Adrenal gland (tissue), 12 donors: Measurements from ENCODE around the gene KRTAP27-1. TPM values are rescaled to one million over a fixed set of nuclear protein-coding genes. Genes with fewer than 3 reads are reported as not detected.

Source experiments
- DNase-seq, 7 donors: peaks; one replicate each; pipeline ENCODE4 v3.0.0-alpha.2; 2019 to 2020
- H3K27ac ChIP-seq, 5 donors: fragments of 200-600 bp; sonication (generic) in 4 of 5; 1 replicate in 3 of 5; 2 replicates in 2 of 5; pipeline versions ENCODE4 v1.5.1 to v1.8.0; 2016 to 2020; ENCODE audit warnings: mild to moderate bottlenecking in 1 of 5
- H3K27me3 ChIP-seq: fragments of 200-600 bp; 2 replicates; pipeline ENCODE4 v1.8.0; 2021
- H3K36me3 ChIP-seq, 2 donors: fragments of 200-600 bp; replicated peaks in 1 of 2; 1 replicate in 1 of 2; 2 replicates in 1 of 2; pipeline versions ENCODE4 v1.5.1 to v1.8.0; 2018 to 2022
- H3K4me1 ChIP-seq, 2 donors: fragments of 200-600 bp; replicated peaks in 1 of 2; 1 replicate in 1 of 2; 2 replicates in 1 of 2; pipeline versions ENCODE4 v1.5.1 to v1.8.0; 2018 to 2021
- H3K4me3 ChIP-seq, 4 donors: fragments of 200-600 bp; sonication (generic) in 3 of 4; one replicate each; pipeline ENCODE4 v1.5.1; 2016 to 2018
- H3K9me3 ChIP-seq, 3 donors: fragments of 200-600 bp; sonication (generic) in 1 of 3; replicated peaks in 1 of 3; 1 replicate in 2 of 3; 2 replicates in 1 of 3; pipeline versions ENCODE4 v1.5.1 to v1.8.0; 2016 to 2021
- POLR2A ChIP-seq, 2 donors: fragments of 450-650 bp; IDR thresholded peaks; one replicate each; pipeline ENCODE4 v1.6.1; 2017; ENCODE audit warnings: antibody characterized with exemption in 2 of 2, mild to moderate bottlenecking in 2 of 2, moderate library complexity in 1 of 2
- WGBS, 4 donors: extraction: QIAGEN DNeasy Blood & Tissue Kit in 2 of 4; methylation state at CpG; one replicate each; pipeline versions ENCODE4 v1.1.5 to v1.1.7; 2013 to 2017; 5-methylcytosine and 5-hydroxymethylcytosine counted together
- intact Hi-C, 2 donors: fragments of 100-400 bp; cut with DNase I; formaldehyde crosslinking; loops; one replicate each; pipeline versions ENCODE4 v1.14.1 to v1.15.0; 2022 to 2023
- polyA plus RNA-seq, 3 donors: library from polyadenylated mRNA; stranded (reverse); fragments of 200-250 nt in 2 of 3; fragments of 350-450 nt in 1 of 3; fragmentation: Illumina TruSeq in 1 of 3; extraction: RNeasy Lipid Tissue Mini Kit (QIAGEN cat#74804) in 1 of 3; gene quantifications; one replicate each; pipeline ENCODE4 v1.2.3, GENCODE V29; 2013 to 2014
- total RNA-seq, 9 donors: library from RNA; depleted of rRNA in 4 of 9; stranded (reverse); fragments of >200 nt in 4 of 9; fragments of 120-200 nt in 1 of 9; fragmentation: NEBNext Ultra II Directional in 1 of 9; extraction: Animal tissue kit (Norgen Biotek cat#: 25700) in 1 of 9; gene quantifications; one replicate each; pipeline versions ENCODE4 v1.1.0 to v1.2.4, GENCODE V29; 2013 to 2023
- TF ChIP-seq, protein P1 (sequence below), 6 experiments: fragments of 450-650 bp in 4 of 6; fragments of 200-600 bp in 2 of 6; sonication (generic) in 1 of 6; IDR thresholded peaks; 1 replicate in 5 of 6; 2 replicates in 1 of 6; pipeline versions ENCODE4 v1.5.1 to v1.8.0; 2016 to 2021; ENCODE audit warnings: antibody characterized with exemption in 6 of 6, mild to moderate bottlenecking in 2 of 6, moderate library complexity in 1 of 6
- donor health status: healthy with polysubstance abuse.
- donor health status: Bipolar disorder and iron deficiency.
- donor health status: DM: yes; HTN: yes; CAD: no.
- donor health status: DM: no; HTN: no; CAD: no.
- donor health status: DM: no; HTN: no; CAD: no.
- donor health status: DM: yes; HTN: yes; CAD: no.

Gene KRTAP27-1
- total and polyA plus RNA-seq, 12 donors, result not detected

DNA sequence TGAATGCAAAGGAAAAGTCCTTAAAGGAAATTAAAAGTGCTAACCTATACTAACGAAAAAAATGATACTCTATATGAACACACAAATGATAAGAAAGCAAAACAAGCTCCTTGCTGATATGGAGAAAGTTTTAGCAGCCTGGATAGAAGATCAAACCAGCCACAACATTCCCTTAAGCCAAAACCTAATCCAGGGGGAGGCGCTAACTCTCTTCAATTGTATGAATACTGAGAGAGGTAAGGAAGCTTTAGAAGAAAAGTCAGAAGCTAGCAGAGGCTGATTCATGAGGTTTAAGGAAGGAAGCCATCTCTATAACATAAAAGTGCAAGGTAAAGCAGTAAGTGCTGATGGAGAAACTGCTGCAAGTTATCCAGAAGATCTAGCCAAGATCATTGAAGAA lies 7.5 kb upstream of the KRTAP27-1 start:
- Histone ChIP-seq H3K27ac (no peak overlapping the region), H3K4me1 (no peaks in the 10 kb centered on the region), H3K36me3 (no peaks in the 10 kb centered on the region), H3K27me3 (no peaks in the 10 kb centered on the region), H3K4me3 (no peak overlapping the region), H3K9me3 (no peaks in the 10 kb centered on the region)
- intact Hi-C loops, result no loop called here
- WGBS, 4 donors, result 67 to 80% (median 68%) methylated on average over 2 of the region's 2 CpGs
- DNase-seq, result no peak
- no peak for TF ChIP-seq POLR2A (IDR thresholded peaks at IDR 0.05)
- TF ChIP-seq, protein P1, sequence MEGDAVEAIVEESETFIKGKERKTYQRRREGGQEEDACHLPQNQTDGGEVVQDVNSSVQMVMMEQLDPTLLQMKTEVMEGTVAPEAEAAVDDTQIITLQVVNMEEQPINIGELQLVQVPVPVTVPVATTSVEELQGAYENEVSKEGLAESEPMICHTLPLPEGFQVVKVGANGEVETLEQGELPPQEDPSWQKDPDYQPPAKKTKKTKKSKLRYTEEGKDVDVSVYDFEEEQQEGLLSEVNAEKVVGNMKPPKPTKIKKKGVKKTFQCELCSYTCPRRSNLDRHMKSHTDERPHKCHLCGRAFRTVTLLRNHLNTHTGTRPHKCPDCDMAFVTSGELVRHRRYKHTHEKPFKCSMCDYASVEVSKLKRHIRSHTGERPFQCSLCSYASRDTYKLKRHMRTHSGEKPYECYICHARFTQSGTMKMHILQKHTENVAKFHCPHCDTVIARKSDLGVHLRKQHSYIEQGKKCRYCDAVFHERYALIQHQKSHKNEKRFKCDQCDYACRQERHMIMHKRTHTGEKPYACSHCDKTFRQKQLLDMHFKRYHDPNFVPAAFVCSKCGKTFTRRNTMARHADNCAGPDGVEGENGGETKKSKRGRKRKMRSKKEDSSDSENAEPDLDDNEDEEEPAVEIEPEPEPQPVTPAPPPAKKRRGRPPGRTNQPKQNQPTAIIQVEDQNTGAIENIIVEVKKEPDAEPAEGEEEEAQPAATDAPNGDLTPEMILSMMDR (IDR thresholded peaks at IDR 0.05), result no peak

DNA sequence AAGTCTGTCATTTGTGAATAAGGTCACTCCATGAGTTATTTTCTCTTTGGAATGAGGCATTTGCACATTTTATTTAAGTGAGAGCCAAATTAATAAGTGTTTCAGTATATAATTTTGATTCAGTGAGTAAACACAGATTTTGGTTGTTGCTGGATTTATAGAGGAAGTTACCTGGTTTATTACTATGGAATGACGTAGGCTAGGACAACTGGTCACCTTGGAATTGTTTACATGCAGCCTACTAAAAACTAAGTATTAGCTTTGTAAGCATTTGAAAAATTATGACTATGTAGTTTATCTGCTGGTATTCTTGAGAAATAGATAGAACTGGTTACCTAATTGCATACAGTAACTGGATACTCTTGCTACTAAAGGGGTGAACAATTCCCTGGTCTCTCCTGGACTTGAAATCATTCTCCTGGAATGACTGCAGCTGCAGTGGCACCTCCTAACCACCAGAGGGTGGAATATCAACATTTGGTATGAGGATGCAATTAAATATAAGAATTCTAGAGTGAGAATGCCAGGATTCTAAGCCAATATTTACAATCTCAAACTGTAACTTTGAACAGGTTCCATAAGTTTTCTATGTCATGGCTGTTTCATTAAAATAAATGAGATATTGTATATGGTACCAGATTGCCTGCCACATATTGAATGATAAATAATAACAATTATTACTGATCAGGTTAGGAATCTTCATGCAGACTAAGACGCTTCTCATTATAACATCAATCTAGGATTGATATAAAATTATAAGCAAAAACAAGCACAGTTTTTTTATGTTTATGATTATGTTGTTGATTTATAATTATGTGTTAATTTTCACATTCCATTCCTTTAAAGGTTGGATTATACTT lies 3.5 kb upstream of the KRTAP27-1 start:
- Histone ChIP-seq H3K27me3 (no peaks in the 10 kb centered on the region), H3K36me3 (no peaks in the 10 kb centered on the region), H3K27ac (no peak overlapping the region), H3K4me3 (no peak overlapping the region), H3K9me3 (no peaks in the 10 kb centered on the region), H3K4me1 (no peaks in the 10 kb centered on the region)
- 78 to 90% (median 84%) methylated on average over 2 of the region's 2 CpGs for WGBS, 4 donors
- TF ChIP-seq, protein P1 (IDR thresholded peaks at IDR 0.05), result peak; percentile 69 to 87 (median 76)
- no peak for TF ChIP-seq POLR2A (IDR thresholded peaks at IDR 0.05)
- peak; percentile 18 to 80 (median 48) for DNase-seq
- intact Hi-C loops, result loop anchor here in 1 of 2 donors (5.0 kb wide), 1 partner anchor 746 kb away; no protein-coding TSS in a partner anchor

DNA sequence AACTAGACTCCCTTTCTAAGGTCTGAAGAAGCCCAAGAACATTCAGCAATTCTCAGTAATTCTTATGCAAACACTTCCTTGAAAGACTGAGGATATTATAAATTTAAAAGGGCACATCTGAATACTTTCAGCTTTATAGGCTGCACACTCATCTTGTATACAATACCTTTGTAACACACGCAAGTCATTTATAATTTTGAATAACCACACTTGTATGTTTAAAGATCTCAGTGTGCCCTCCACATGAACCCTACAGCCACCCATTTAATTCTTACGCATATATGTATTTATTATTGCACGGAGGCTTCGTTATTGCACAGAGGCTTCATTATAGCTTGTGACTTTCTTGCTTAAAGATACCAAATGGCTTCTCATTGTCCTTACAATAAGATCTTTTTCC lies 1.2 kb upstream of the KRTAP27-1 start:
- WGBS, 4 donors, result 84 to 90% (median 87%) methylated on average over 4 of the region's 4 CpGs
- Histone ChIP-seq H3K9me3 (no peaks in the 10 kb centered on the region), H3K27ac (no peak overlapping the region), H3K4me3 (no peak overlapping the region), H3K36me3 (no peaks in the 10 kb centered on the region), H3K4me1 (no peaks in the 10 kb centered on the region), H3K27me3 (no peaks in the 10 kb centered on the region)
- no peak for DNase-seq
- intact Hi-C loops, result no loop called here
- TF ChIP-seq POLR2A (IDR thresholded peaks at IDR 0.05), result no peak
- TF ChIP-seq, protein P1 (IDR thresholded peaks at IDR 0.05), result no peak

DNA sequence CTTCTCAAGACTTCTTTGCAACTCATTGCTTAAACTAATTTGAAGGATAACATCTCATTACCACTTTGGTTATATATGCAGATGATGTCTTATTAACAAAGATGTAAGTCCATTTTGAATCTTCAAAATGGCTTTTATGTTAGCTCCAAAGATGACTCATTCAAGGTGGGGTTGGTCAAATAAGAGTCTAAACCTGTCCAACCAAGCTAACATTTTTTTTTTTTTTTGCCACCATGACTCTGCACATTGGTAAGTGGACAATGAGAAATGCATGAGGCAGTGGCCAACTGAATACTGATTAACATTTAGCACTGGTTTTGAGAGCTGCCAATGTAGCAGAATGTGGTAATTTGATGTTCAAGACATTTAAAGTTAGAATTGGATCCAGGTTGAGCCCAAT lies 278 bp upstream of the KRTAP27-1 start:
- Histone ChIP-seq H3K36me3 (no peaks in the 10 kb centered on the region), H3K4me3 (no peak overlapping the region), H3K27me3 (no peaks in the 10 kb centered on the region), H3K9me3 (no peaks in the 10 kb centered on the region), H3K27ac (no peak overlapping the region), H3K4me1 (no peaks in the 10 kb centered on the region)
- DNase-seq, result no peak
- intact Hi-C loops, result no loop called here
- no peak for TF ChIP-seq POLR2A (IDR thresholded peaks at IDR 0.05)
- TF ChIP-seq, protein P1 (IDR thresholded peaks at IDR 0.05), result no peak
